Osteoblast (primary cell): Measurements from ENCODE around the gene CHRNA4. TPM values are rescaled to one million over a fixed set of nuclear protein-coding genes. Genes with fewer than 3 reads are reported as not detected.

ENCODE experiments used
- DNase-seq: peaks from one replicate; pipeline ENCODE4 v3.0.0; 2011; ENCODE audit warnings: low spot score, mixed read lengths; ENCODE audit not compliant: insufficient read length; ENCODE audit errors: missing footprints
- H2AFZ ChIP-seq: 2 replicates; pipeline ENCODE4 v1.6.0; 2011; ENCODE audit warnings: mild to moderate bottlenecking, low read length
- H3K27ac ChIP-seq: 2 replicates; pipeline ENCODE4 v1.5.1; 2011; ENCODE audit warnings: mild to moderate bottlenecking, low read depth, low read length, moderate library complexity
- H3K27me3 ChIP-seq: 2 replicates; pipeline ENCODE4 v1.6.0; 2012; ENCODE audit warnings: mild to moderate bottlenecking, control low read depth, inconsistent platforms, low read length, moderate library complexity; ENCODE audit not compliant: insufficient read depth
- H3K36me3 ChIP-seq: 2 replicates; pipeline ENCODE4 v1.5.1; 2011; ENCODE audit warnings: mild to moderate bottlenecking, low read length, control low read depth, moderate library complexity; ENCODE audit not compliant: insufficient read depth
- H3K4me1 ChIP-seq: 2 replicates; pipeline ENCODE4 v1.5.1; 2011; ENCODE audit warnings: mild to moderate bottlenecking, low read length, control low read depth, moderate library complexity; ENCODE audit not compliant: insufficient read depth
- H3K4me2 ChIP-seq: 2 replicates; pipeline ENCODE4 v1.6.0; 2011; ENCODE audit warnings: mild to moderate bottlenecking, low read length; ENCODE audit not compliant: insufficient read depth
- H3K4me3 ChIP-seq: fragments of 200-600 bp; sonication (generic); 3 replicates; pipeline ENCODE4 v1.5.1; 2012; ENCODE audit warnings: mild to moderate bottlenecking, low read length, inconsistent platforms; ENCODE audit not compliant: insufficient read depth
- H3K79me2 ChIP-seq: 2 replicates; pipeline ENCODE4 v1.6.0; 2012; ENCODE audit warnings: mild to moderate bottlenecking, low read length, control low read depth, inconsistent platforms; ENCODE audit not compliant: insufficient read depth
- H3K9me3 ChIP-seq: 2 replicates; pipeline ENCODE4 v1.5.1; 2011; ENCODE audit warnings: low read depth, low read length, control low read depth
- H4K20me1 ChIP-seq: 2 replicates; pipeline ENCODE4 v1.6.0; 2012; ENCODE audit warnings: mild to moderate bottlenecking, low read length, control low read depth; ENCODE audit not compliant: insufficient read depth
- total RNA-seq: library from RNA; depleted of rRNA; stranded (reverse); fragments of >200 nt; gene quantifications from 2 replicates; pipeline ENCODE4 v1.2.3, GENCODE V29; 2012
- TF ChIP-seq, protein P1 (sequence below): IDR thresholded peaks from 2 replicates; pipeline ENCODE4 v1.5.1; 2011; ENCODE audit warnings: mild to moderate bottlenecking, low read depth, low read length, moderate library complexity; ENCODE audit errors: extremely low read depth

The CHRNA4 gene
- total RNA-seq, 1 donor = not detected

DNA sequence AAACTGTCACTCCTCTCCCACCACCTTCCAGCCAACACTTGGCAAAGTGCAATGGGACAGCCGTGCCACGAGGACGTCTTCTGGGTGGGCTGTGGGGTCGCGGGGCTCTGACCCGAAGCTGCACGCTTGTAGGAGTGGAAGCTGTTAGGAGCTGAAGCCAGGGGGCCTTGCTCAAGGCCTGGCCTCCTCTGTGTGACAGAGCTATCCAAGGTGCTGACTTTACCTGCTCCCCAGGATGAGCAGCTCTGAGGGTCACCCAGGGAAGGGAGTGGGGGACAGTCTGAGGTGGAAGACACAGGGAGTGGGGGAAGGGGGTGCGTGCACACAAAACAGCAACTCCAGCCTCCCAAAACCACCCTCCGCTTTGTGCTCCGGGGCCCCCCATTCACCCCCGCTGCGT lies 17.5 kb upstream of the CHRNA4 start:
- no peak for DNase-seq
- Histone ChIP-seq H4K20me1 (peaks cover 5% of the 10 kb centered on the region), H3K36me3 (no peaks in the 10 kb centered on the region), H3K4me1 (no peaks in the 10 kb centered on the region), H3K79me2 (no peaks in the 10 kb centered on the region), H2AFZ (no peak overlapping the region), H3K27me3 (peaks cover 4% of the 10 kb centered on the region), H3K27ac (no peak overlapping the region), H3K9me3 (no peaks in the 10 kb centered on the region), H3K4me2 (no peak overlapping the region), H3K4me3 (no peak overlapping the region)
- TF ChIP-seq, protein P1, sequence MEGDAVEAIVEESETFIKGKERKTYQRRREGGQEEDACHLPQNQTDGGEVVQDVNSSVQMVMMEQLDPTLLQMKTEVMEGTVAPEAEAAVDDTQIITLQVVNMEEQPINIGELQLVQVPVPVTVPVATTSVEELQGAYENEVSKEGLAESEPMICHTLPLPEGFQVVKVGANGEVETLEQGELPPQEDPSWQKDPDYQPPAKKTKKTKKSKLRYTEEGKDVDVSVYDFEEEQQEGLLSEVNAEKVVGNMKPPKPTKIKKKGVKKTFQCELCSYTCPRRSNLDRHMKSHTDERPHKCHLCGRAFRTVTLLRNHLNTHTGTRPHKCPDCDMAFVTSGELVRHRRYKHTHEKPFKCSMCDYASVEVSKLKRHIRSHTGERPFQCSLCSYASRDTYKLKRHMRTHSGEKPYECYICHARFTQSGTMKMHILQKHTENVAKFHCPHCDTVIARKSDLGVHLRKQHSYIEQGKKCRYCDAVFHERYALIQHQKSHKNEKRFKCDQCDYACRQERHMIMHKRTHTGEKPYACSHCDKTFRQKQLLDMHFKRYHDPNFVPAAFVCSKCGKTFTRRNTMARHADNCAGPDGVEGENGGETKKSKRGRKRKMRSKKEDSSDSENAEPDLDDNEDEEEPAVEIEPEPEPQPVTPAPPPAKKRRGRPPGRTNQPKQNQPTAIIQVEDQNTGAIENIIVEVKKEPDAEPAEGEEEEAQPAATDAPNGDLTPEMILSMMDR = no peak

DNA sequence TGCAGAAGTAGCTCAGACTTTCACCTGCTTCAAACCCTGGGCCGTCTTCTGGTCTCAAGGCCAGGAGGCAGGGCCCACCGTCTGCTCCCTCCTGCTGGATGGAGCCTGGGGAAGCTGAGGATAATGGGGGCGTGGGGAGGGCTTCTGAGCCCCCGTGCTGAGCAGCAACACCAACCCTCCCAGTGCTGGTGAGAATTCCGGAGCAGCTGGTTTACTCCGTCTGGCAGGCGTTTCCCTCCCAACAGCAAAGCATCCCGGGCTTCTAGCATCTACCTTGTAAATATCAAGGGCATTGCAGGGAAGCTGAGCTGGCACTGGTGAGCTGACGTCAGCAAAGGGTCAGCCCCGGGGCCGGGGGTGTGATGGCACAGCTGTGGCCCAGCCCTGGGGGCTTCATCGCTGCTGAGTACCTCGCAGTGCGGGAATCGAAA lies 16.8 kb upstream of the CHRNA4 start:
- Histone ChIP-seq H3K27me3 (peaks cover 4% of the 10 kb centered on the region), H4K20me1 (peaks cover 5% of the 10 kb centered on the region), H3K79me2 (no peaks in the 10 kb centered on the region), H2AFZ (no peak overlapping the region), H3K9me3 (no peaks in the 10 kb centered on the region), H3K4me3 (no peak overlapping the region), H3K27ac (no peak overlapping the region), H3K36me3 (no peaks in the 10 kb centered on the region), H3K4me1 (no peaks in the 10 kb centered on the region), H3K4me2 (no peak overlapping the region)
- DNase-seq = no peak
- TF ChIP-seq, protein P1 = no peak

DNA sequence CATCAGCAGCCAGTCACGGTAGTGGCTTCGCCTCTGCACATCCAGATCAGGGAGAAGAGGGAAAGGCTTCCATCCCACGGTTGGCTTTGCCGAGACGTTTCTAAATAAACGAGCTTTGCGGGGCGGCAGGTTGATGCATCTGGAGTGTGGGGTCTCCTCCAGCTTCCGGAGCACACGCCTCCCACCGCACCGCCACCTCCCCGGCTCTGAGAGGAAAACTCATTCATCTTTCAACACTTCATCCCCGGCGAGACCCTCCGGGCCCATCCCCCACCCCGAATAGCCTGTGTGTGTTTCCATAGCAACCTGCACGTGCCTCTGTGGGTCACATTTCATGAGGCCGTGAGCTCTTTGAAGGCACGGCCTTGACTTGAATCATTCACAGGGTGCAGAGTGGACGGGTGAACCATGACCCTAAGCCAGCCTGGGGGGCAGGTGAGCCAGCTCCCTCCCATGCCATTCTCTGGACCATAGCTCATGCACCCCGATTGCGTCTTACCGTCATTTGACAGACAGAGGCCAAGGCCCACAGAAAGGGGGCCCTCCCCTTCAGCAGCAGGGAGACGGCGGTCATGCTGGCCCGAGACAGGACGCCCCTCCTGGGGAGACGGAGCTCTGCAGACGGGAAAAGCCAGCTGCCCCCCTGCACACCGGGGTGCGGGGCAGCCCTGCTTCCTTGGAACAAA lies 16.2 kb upstream of the CHRNA4 start:
- TF ChIP-seq, protein P1 = no peak
- H3K9me3 ChIP-seq = no peaks in the 10 kb centered on the region
- peaks cover 5% of the 10 kb centered on the region for H4K20me1 ChIP-seq
- no peak overlapping the region for H3K27ac ChIP-seq
- no peaks in the 10 kb centered on the region for H3K79me2 ChIP-seq
- no peaks in the 10 kb centered on the region for H3K4me1 ChIP-seq
- peaks cover 4% of the 10 kb centered on the region for H3K27me3 ChIP-seq
- H3K4me3 ChIP-seq = no peak overlapping the region
- H3K4me2 ChIP-seq = no peak overlapping the region
- DNase-seq = no peak
- H3K36me3 ChIP-seq = no peaks in the 10 kb centered on the region
- H2AFZ ChIP-seq = no peak overlapping the region

DNA sequence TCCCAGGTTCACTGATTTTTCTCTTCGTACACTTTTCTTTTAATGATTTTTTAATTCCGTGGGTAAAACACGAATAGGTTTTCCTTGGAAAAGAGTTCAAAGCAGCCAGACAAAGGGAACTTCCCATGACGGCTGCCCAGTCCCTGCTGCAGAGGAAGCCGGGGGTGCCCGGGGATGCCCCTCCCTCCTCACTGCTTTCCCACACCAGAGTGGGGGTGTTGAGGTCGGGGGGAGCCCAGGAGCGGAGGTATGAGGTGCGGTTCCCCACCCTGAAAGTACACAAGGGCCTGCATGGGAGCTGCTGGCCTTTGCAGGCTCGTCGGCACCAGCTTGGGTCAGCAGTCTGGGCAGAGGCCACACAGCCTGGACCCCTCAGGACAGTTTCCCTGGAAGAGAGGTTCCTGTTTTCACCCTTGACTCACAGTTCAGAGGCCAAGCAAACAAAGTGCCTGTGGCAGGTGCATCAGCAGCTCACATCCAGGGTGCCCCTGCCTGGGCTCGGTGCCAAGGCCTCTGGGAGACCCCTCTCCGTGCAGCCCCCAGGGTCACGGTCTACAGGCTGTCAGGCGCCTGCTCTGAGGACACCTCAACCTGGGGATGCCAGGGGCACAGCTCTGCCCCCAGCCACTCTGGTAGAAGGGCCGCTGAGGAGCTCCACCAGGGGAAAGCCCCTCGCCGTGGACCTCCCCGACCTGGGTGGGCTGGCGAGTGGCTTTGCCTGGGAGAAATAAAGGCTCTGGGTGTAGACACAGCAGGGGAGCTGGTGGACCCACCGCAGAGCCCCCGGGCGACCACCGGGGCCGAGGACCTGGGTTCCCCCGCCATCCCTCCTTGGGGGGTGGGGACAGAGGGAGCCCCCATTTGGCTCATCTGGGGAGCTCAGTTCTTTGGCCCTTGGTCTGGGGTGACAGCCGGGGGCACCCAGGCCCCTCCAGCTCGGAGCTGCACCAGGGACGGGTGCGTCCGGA lies 15.4 kb upstream of the CHRNA4 start:
- Histone ChIP-seq H3K4me2 (no peak overlapping the region), H3K36me3 (no peaks in the 10 kb centered on the region), H3K79me2 (no peaks in the 10 kb centered on the region), H4K20me1 (no peaks in the 10 kb centered on the region), H3K27me3 (peaks cover 4% of the 10 kb centered on the region), H3K27ac (no peak overlapping the region), H2AFZ (no peak overlapping the region), H3K9me3 (no peaks in the 10 kb centered on the region), H3K4me1 (no peaks in the 10 kb centered on the region), H3K4me3 (no peak overlapping the region)
- TF ChIP-seq, protein P1 = no peak
- DNase-seq = no peak
